Erythroblast (primary cell): ENCODE measurements around the gene WDR4.

Experiments used
- GATA1 ChIP-seq: IDR thresholded peaks from 2 replicates; pipeline ENCODE4 v1.6.1; 2011; ENCODE audit warnings: low read depth, mild to moderate bottlenecking, control low read depth, low read length, moderate library complexity
- POLR2A ChIP-seq: IDR thresholded peaks from 2 replicates; pipeline ENCODE4 v1.6.1; 2011; ENCODE audit warnings: mild to moderate bottlenecking, low read length

DNA sequence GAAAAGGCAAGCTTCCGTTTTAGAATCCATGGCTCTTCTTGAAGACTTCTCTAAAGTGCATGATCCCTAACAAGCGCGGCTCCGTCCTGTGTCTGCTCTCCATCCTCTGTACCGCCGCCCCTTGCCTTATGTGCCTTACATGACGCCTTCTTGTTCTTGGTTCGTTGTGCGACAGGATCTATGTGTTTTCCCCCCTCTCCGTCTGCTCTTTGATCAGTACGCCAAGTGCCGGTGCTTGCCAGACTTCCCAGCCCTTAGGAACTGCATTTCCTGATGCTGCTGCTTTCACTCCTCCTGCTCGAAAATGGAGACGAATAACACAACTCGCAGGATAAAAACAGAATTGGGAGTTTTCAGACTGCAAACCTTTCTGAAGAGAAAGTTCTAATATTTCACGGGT is 26.9 kb upstream of the WDR4 start:
- no peak for TF ChIP-seq POLR2A
- no peak for TF ChIP-seq GATA1
